GM21576 (cell line): ENCODE results near the gene C22orf39.

Experiments used
- ATAC-seq: cut with Tn5 transposase; IDR thresholded peaks from one replicate; pipeline ENCODE4 v1.9.1; 2021; ENCODE audit warnings: mild to moderate bottlenecking, moderate library complexity; ENCODE audit not compliant: unreplicated experiment

The C22orf39 gene

GRCh38 chr22:19477321-19478044, 30.0 kb upstream of the C22orf39 start:
- ATAC-seq: no peak

- no peak for ATAC-seq
These were observed 28.5 kb upstream of the C22orf39 start for GRCh38 chr22:19476023-19476422.

GRCh38 chr22:19473578-19473977, 26.1 kb upstream of the C22orf39 start:
- ATAC-seq: no peak

GRCh38 chr22:19472233-19472632, 24.7 kb upstream of the C22orf39 start:
- no peak for ATAC-seq

GRCh38 chr22:19471572-19471971, 24.1 kb upstream of the C22orf39 start:
- ATAC-seq: no peak

- ATAC-seq: no peak
These were observed 22.5 kb upstream of the C22orf39 start for GRCh38 chr22:19470010-19470409.

- ATAC-seq: no peak
These were observed 21.9 kb upstream of the C22orf39 start for GRCh38 chr22:19469421-19469820.

- ATAC-seq: no peak
These were observed 20.4 kb upstream of the C22orf39 start for GRCh38 chr22:19467912-19468311.

- no peak for ATAC-seq
These were observed 19.6 kb upstream of the C22orf39 start for GRCh38 chr22:19466848-19467752.

GRCh38 chr22:19466126-19466716, 18.7 kb upstream of the C22orf39 start:
- ATAC-seq: no peak

GRCh38 chr22:19464975-19465374, 17.5 kb upstream of the C22orf39 start:
- no peak for ATAC-seq

- no peak for ATAC-seq
These were observed 17.0 kb upstream of the C22orf39 start for GRCh38 chr22:19464546-19464945.

- ATAC-seq: no peak
These were observed 16.3 kb upstream of the C22orf39 start for GRCh38 chr22:19463491-19464469.

GRCh38 chr22:19463008-19463407, 15.5 kb upstream of the C22orf39 start:
- no peak for ATAC-seq

GRCh38 chr22:19461506-19461905, 14.0 kb upstream of the C22orf39 start:
- no peak for ATAC-seq

- ATAC-seq: no peak
These were observed 12.5 kb upstream of the C22orf39 start for GRCh38 chr22:19460036-19460435.

- no peak for ATAC-seq
These were observed 10.4 kb upstream of the C22orf39 start for GRCh38 chr22:19457828-19458428.

- no peak for ATAC-seq
These were observed 9.0 kb upstream of the C22orf39 start for GRCh38 chr22:19456541-19456940.

- ATAC-seq: no peak
These were observed 8.3 kb upstream of the C22orf39 start for GRCh38 chr22:19455585-19456370.
